HFFc6 (cell line): Measurements from ENCODE around the gene H2AZ2. TPM values are rescaled to one million over a fixed set of nuclear protein-coding genes. Genes with fewer than 3 reads are reported as not detected.
"Not testable (repeated sequence)": the region's sequence is repeated elsewhere in the genome, so short reads cannot be mapped to it uniquely, and the experiment has no call there.

Experiments
- DNase-seq: peaks from one replicate; pipeline ENCODE4 v3.0.0-alpha.2; 2018
- H3K27ac Mint-ChIP-seq: 2 replicates; pipeline ENCODE4 v1.8.0; 2020; ENCODE audit warnings: mild to moderate bottlenecking, mixed read lengths
- H3K27me3 Mint-ChIP-seq: 2 replicates; pipeline ENCODE4 v1.8.0; 2021; ENCODE audit warnings: mild to moderate bottlenecking, moderate library complexity, mixed read lengths; ENCODE audit not compliant: insufficient read depth
- H3K36me3 Mint-ChIP-seq: 2 replicates; pipeline ENCODE4 v1.8.0; 2021; ENCODE audit warnings: low read depth, mixed read lengths
- H3K4me1 Mint-ChIP-seq: 2 replicates; pipeline ENCODE4 v1.8.0; 2020; ENCODE audit warnings: low read depth, mixed read lengths
- H3K4me3 Mint-ChIP-seq: 2 replicates; pipeline ENCODE4 v1.8.0; 2020; ENCODE audit warnings: mild to moderate bottlenecking, moderate library complexity, mixed read lengths
- H3K9me3 Mint-ChIP-seq: 2 replicates; pipeline ENCODE4 v1.8.0; 2020; ENCODE audit warnings: mild to moderate bottlenecking, mixed read lengths
- CTCF ChIP-seq: fragments of 200-600 bp; sonication (generic); IDR thresholded peaks from 2 replicates; pipeline ENCODE4 v1.5.0; 2021; ENCODE audit warnings: antibody characterized with exemption, mild to moderate bottlenecking
- total RNA-seq, 6 experiments: library from RNA; stranded (reverse); fragmentation: NEBNext Ultra II Directional; extraction: Animal tissue kit (Norgen Biotek cat#: 25700); gene quantifications; 2 replicates in 1 of 6; 3 replicates in 5 of 6; pipeline ENCODE4 v1.2.3, GENCODE V29; 2021

H2AZ2 gene
- total RNA-seq, 6 experiments from 2014 or later, result 128 to 215 (median 185) TPM

GRCh38 chr7:44849259-44849884, 1.5 kb upstream of the H2AZ2 start:
- no peak for DNase-seq
- Mint-ChIP-seq H3K4me1 (peaks cover 46% of the 10 kb centered on the region), H3K27ac (peak overlapping the region; percentile 97)

GRCh38 chr7:44847509-44847919, 373 bp downstream of the H2AZ2 start:
- Mint-ChIP-seq H3K36me3 (peaks cover 3% of the 10 kb centered on the region), H3K4me3 (peak overlapping the region; percentile 99), H3K9me3 (no peaks in the 10 kb centered on the region), H3K4me1 (peaks cover 42% of the 10 kb centered on the region), H3K27ac (peak overlapping the region; percentile 98), H3K27me3 (no peaks in the 10 kb centered on the region)
- DNase-seq, result peak; percentile 77
- TF ChIP-seq CTCF, result peak; percentile 94

More at GRCh38 chr7:44849259-44849884, 1.5 kb upstream of the H2AZ2 start:
- Mint-ChIP-seq H3K9me3 (no peaks in the 10 kb centered on the region), H3K36me3 (no peaks in the 10 kb centered on the region), H3K27me3 (no peaks in the 10 kb centered on the region), H3K4me3 (peak overlapping the region; percentile 99)
- TF ChIP-seq CTCF, result no peak

- Mint-ChIP-seq H3K4me1 (peaks cover 42% of the 10 kb centered on the region), H3K27me3 (no peaks in the 10 kb centered on the region), H3K9me3 (no peaks in the 10 kb centered on the region)
Observed at GRCh38 chr7:44846816-44847508, 925 bp downstream of the H2AZ2 start.

GRCh38 chr7:44846390-44846789, 1.5 kb downstream of the H2AZ2 start:
- H3K4me1 Mint-ChIP-seq, result peaks cover 42% of the 10 kb centered on the region
- not testable (repeated sequence) for H3K9me3 Mint-ChIP-seq, H3K27me3 Mint-ChIP-seq, DNase-seq
- peak overlapping the region; percentile 98 for H3K27ac Mint-ChIP-seq
- H3K36me3 Mint-ChIP-seq, result peaks cover 12% of the 10 kb centered on the region
- H3K4me3 Mint-ChIP-seq, result peak overlapping the region; percentile 99

More at GRCh38 chr7:44846816-44847508, 925 bp downstream of the H2AZ2 start:
- TF ChIP-seq CTCF, result no peak
- DNase-seq, result no peak
- H3K27ac Mint-ChIP-seq, result peak overlapping the region; percentile 98
- peaks cover 7% of the 10 kb centered on the region for H3K36me3 Mint-ChIP-seq
- peak overlapping the region; percentile 99 for H3K4me3 Mint-ChIP-seq

- Mint-ChIP-seq H3K36me3 (peaks cover 12% of the 10 kb centered on the region), H3K4me1 (peaks cover 38% of the 10 kb centered on the region), H3K27ac (peak overlapping the region; percentile 2), H3K9me3 (no peaks in the 10 kb centered on the region), H3K4me3 (peak overlapping the region; percentile 99), H3K27me3 (no peaks in the 10 kb centered on the region)
- TF ChIP-seq CTCF, result no peak
- DNase-seq, result no peak
Observed at GRCh38 chr7:44845451-44845850, 2.4 kb downstream of the H2AZ2 start.

- H3K4me3 Mint-ChIP-seq, H3K9me3 Mint-ChIP-seq, H3K27ac Mint-ChIP-seq, DNase-seq, H3K27me3 Mint-ChIP-seq: not testable (repeated sequence)
- Mint-ChIP-seq H3K36me3 (peaks cover 17% of the 10 kb centered on the region), H3K4me1 (peaks cover 20% of the 10 kb centered on the region)
Observed at GRCh38 chr7:44843440-44843839, 4.4 kb downstream of the H2AZ2 start.

- H3K9me3 Mint-ChIP-seq, DNase-seq, H3K4me3 Mint-ChIP-seq, H3K27me3 Mint-ChIP-seq: not testable (repeated sequence)
- Mint-ChIP-seq H3K4me1 (peaks cover 20% of the 10 kb centered on the region), H3K27ac (peak overlapping the region; percentile 29; the same call in 1 of the 2 replicates), H3K36me3 (peaks cover 17% of the 10 kb centered on the region)
Observed at GRCh38 chr7:44842675-44843074, 5.2 kb downstream of the H2AZ2 start.
